LNCaP clone FGC (cell line): ENCODE measurements around the gene SLC25A26.

Experiments used
- DNase-seq: peaks from one replicate; pipeline ENCODE4 v3.0.0-alpha.2; 2011; ENCODE audit warnings: low read depth
- H3K4me3 ChIP-seq: 2 replicates; pipeline ENCODE4 v1.5.1; 2011; ENCODE audit warnings: mild to moderate bottlenecking, low read depth, low read length, control low read depth
- CTCF ChIP-seq: IDR thresholded peaks from 2 replicates; pipeline ENCODE4 v1.5.1; 2012; ENCODE audit warnings: mild to moderate bottlenecking; ENCODE audit not compliant: control insufficient read depth, insufficient read depth; ENCODE audit errors: extremely low read depth

SLC25A26 gene

GRCh38 chr3:66348704-66349103 is 127.9 kb downstream of the SLC25A26 start:
- TF ChIP-seq CTCF, result no peak
- no peak overlapping the region for H3K4me3 ChIP-seq
- no peak for DNase-seq

GRCh38 chr3:66350601-66351000 is 129.8 kb downstream of the SLC25A26 start:
- TF ChIP-seq CTCF, result no peak
- no peak overlapping the region for H3K4me3 ChIP-seq
- no peak for DNase-seq

- no peak overlapping the region for H3K4me3 ChIP-seq
- DNase-seq, result no peak
- TF ChIP-seq CTCF, result no peak
Observed at GRCh38 chr3:66353039-66353438, 132.2 kb downstream of the SLC25A26 start.

GRCh38 chr3:66353530-66353929 is 132.7 kb downstream of the SLC25A26 start:
- no peak for TF ChIP-seq CTCF
- no peak for DNase-seq
- no peak overlapping the region for H3K4me3 ChIP-seq

- DNase-seq, result no peak
- TF ChIP-seq CTCF, result no peak
- H3K4me3 ChIP-seq, result no peak overlapping the region
Observed at GRCh38 chr3:66354001-66354400, 133.2 kb downstream of the SLC25A26 start.

GRCh38 chr3:66355394-66355793 is 134.6 kb downstream of the SLC25A26 start:
- TF ChIP-seq CTCF, result no peak
- no peak for DNase-seq
- H3K4me3 ChIP-seq, result no peak overlapping the region

GRCh38 chr3:66355997-66356396 is 135.2 kb downstream of the SLC25A26 start:
- TF ChIP-seq CTCF, result no peak

More at GRCh38 chr3:66355997-66356396, 135.2 kb downstream of the SLC25A26 start:
- DNase-seq, result no peak
- no peak overlapping the region for H3K4me3 ChIP-seq
